H1 (cell line): ENCODE data around the gene COL8A1. TPM values are rescaled to one million over a fixed set of nuclear protein-coding genes. Genes with fewer than 3 reads are reported as not detected.

Source experiments
- CTCF ChIA-PET: fragments of 300-600 bp; sonication (Branson Sonifier 250); formaldehyde crosslinking; loops from one replicate; lab custom pipeline; 2021; ENCODE audit not compliant: partially characterized antibody; lab: Charles Lee
- POLR2A ChIA-PET: fragments of 300-600 bp; sonication (Branson Sonifier 250); formaldehyde crosslinking; loops from one replicate; lab custom pipeline; 2021; ENCODE audit warnings: inconsistent platforms; ENCODE audit not compliant: partially characterized antibody; lab: Charles Lee
- DNase-seq, 2 experiments: peaks; one replicate each; pipeline versions ENCODE4 v3.0.0 to v3.0.0-alpha.2; 2010 to 2022; ENCODE audit warnings: low spot score in 2 of 2, low read depth in 1 of 2, mixed read lengths in 1 of 2
- FAIRE-seq: peaks from 2 replicates; lab custom pipeline; 2011; peaks lifted over from hg19 to GRCh38; lab: Jason Lieb, UNC
- H2AFZ ChIP-seq: 2 replicates; pipeline ENCODE4 v1.8.1; 2012; ENCODE audit warnings: low read length, inconsistent platforms
- H2AK5ac ChIP-seq: 2 replicates; pipeline ENCODE4 v1.6.1; 2013; ENCODE audit warnings: low read depth, low read length
- H2BK120ac ChIP-seq: replicated peaks from 2 replicates; pipeline ENCODE3; 2013; ENCODE audit warnings: low read depth, low read length, inconsistent platforms
- H2BK12ac ChIP-seq: 2 replicates; pipeline ENCODE4 v1.6.1; 2013; ENCODE audit warnings: low read depth, low read length
- H2BK15ac ChIP-seq: 2 replicates; pipeline ENCODE4 v1.6.1; 2013; ENCODE audit warnings: low read length
- H2BK20ac ChIP-seq: 2 replicates; pipeline ENCODE4 v1.6.1; 2013; ENCODE audit warnings: low read length
- H2BK5ac ChIP-seq: 2 replicates; pipeline ENCODE4 v1.6.1; 2013; ENCODE audit warnings: low read depth, low read length
- H3K14ac ChIP-seq: 2 replicates; pipeline ENCODE4 v1.6.1; 2013; ENCODE audit warnings: inconsistent platforms; ENCODE audit not compliant: insufficient read length
- H3K18ac ChIP-seq: 2 replicates; pipeline ENCODE4 v1.6.1; 2013; ENCODE audit warnings: low read length; ENCODE audit errors: extremely low read depth
- H3K23ac ChIP-seq: 2 replicates; pipeline ENCODE4 v1.6.1; 2013; ENCODE audit warnings: inconsistent platforms; ENCODE audit not compliant: insufficient read length
- H3K23me2 ChIP-seq: 2 replicates; pipeline ENCODE4 v1.6.1; 2013; ENCODE audit warnings: low read depth, low read length
- H3K27ac ChIP-seq: 2 replicates; pipeline ENCODE4 v1.6.1; 2011; ENCODE audit warnings: low read depth, low read length, inconsistent platforms
- H3K27me3 ChIP-seq, 4 experiments: replicated peaks in 1 of 4; 1 replicate in 1 of 4; 2 replicates in 3 of 4; pipeline versions ENCODE4 v1.6.1 to v1.8.1; 2011 to 2013; ENCODE audit warnings: low read length in 3 of 4, mild to moderate bottlenecking in 3 of 4, inconsistent platforms in 2 of 4, mixed read lengths in 2 of 4, moderate library complexity in 1 of 4; ENCODE audit not compliant: control insufficient read depth in 3 of 4, insufficient read depth in 3 of 4; ENCODE audit errors: extremely low read depth in 1 of 4
- H3K36me3 ChIP-seq, 4 experiments: 2 replicates each; pipeline versions ENCODE4 v1.6.1 to v1.8.1; 2011 to 2013; ENCODE audit warnings: mild to moderate bottlenecking in 4 of 4, low read length in 3 of 4, moderate library complexity in 2 of 4, control low read depth in 1 of 4, inconsistent platforms in 1 of 4; ENCODE audit not compliant: insufficient read depth in 4 of 4, control insufficient read depth in 2 of 4
- H3K4ac ChIP-seq: replicated peaks from 2 replicates; pipeline ENCODE3; 2013; ENCODE audit warnings: low read length, low read depth, mixed read lengths, inconsistent platforms; ENCODE audit not compliant: insufficient read length
- H3K4me1 ChIP-seq, 4 experiments: replicated peaks in 1 of 4; 1 replicate in 1 of 4; 2 replicates in 3 of 4; pipeline versions ENCODE4 v1.6.1 to v1.8.1; 2011 to 2013; ENCODE audit warnings: low read length in 3 of 4, inconsistent platforms in 2 of 4, mixed read lengths in 1 of 4; ENCODE audit not compliant: insufficient read depth in 4 of 4, control insufficient read depth in 3 of 4
- H3K4me2 ChIP-seq, 2 experiments: 2 replicates each; pipeline versions ENCODE4 v1.6.1 to v1.8.1; 2011 to 2013; ENCODE audit warnings: low read depth in 2 of 2, low read length in 2 of 2, control low read depth in 1 of 2, inconsistent platforms in 1 of 2, mild to moderate bottlenecking in 1 of 2; ENCODE audit not compliant: insufficient read depth in 1 of 2
- H3K4me3 ChIP-seq, 4 experiments: fragments of 200-600, 300-600 bp in 1 of 4; sonication (generic), shearing (Covaris generic), sonication (Bioruptor Twin) in 1 of 4; 2 replicates each; pipeline versions ENCODE4 v1.5.1 to v1.8.1; 2011 to 2016; ENCODE audit warnings: low read length in 4 of 4, low read depth in 3 of 4, control low read depth in 2 of 4, inconsistent platforms in 2 of 4, mild to moderate bottlenecking in 2 of 4, mixed read lengths in 1 of 4, moderate library complexity in 1 of 4; ENCODE audit not compliant: insufficient read depth in 2 of 4; ENCODE audit errors: extremely low read depth in 1 of 4
- H3K56ac ChIP-seq: replicated peaks from 2 replicates; pipeline ENCODE3; 2013; ENCODE audit warnings: low read depth, mild to moderate bottlenecking, mixed read lengths, low read length, inconsistent platforms; ENCODE audit not compliant: insufficient read length
- H3K79me1 ChIP-seq: 2 replicates; pipeline ENCODE4 v1.6.1; 2013; ENCODE audit warnings: low read depth, low read length, control low read depth
- H3K79me2 ChIP-seq, 2 experiments: 2 replicates each; pipeline versions ENCODE4 v1.6.1 to v1.8.1; 2012 to 2013; ENCODE audit warnings: low read length in 2 of 2, mild to moderate bottlenecking in 2 of 2, inconsistent platforms in 1 of 2; ENCODE audit not compliant: insufficient read depth in 2 of 2, control insufficient read depth in 1 of 2
- H3K9ac ChIP-seq, 4 experiments: replicated peaks in 1 of 4; 1 replicate in 1 of 4; 2 replicates in 3 of 4; pipeline versions ENCODE4 v1.6.1 to v1.8.1; 2011 to 2013; ENCODE audit warnings: low read depth in 3 of 4, low read length in 3 of 4, control low read depth in 2 of 4, mild to moderate bottlenecking in 2 of 4, moderate library complexity in 2 of 4, inconsistent platforms in 1 of 4; ENCODE audit errors: extremely low read depth in 1 of 4
- H3K9me3 ChIP-seq, 2 experiments: 2 replicates each; pipeline versions ENCODE4 v1.6.1 to v1.8.1; 2012 to 2013; ENCODE audit warnings: mild to moderate bottlenecking in 2 of 2, moderate library complexity in 2 of 2, control low read depth in 1 of 2, inconsistent platforms in 1 of 2, low read depth in 1 of 2, low read length in 1 of 2, mixed read lengths in 1 of 2; ENCODE audit not compliant: insufficient read depth in 2 of 2
- H4K20me1 ChIP-seq, 2 experiments: replicated peaks in 1 of 2; 2 replicates each; pipeline versions ENCODE3 to v1.8.1; 2011 to 2013; ENCODE audit warnings: inconsistent platforms in 2 of 2, low read length in 2 of 2, mild to moderate bottlenecking in 1 of 2; ENCODE audit not compliant: insufficient read depth in 2 of 2, control insufficient read depth in 1 of 2
- H4K5ac ChIP-seq: 2 replicates; pipeline ENCODE4 v1.6.1; 2013; ENCODE audit warnings: low read length, low read depth, mixed read lengths, inconsistent platforms; ENCODE audit not compliant: insufficient read length
- H4K8ac ChIP-seq: 2 replicates; pipeline ENCODE4 v1.8.0; 2013; ENCODE audit warnings: mild to moderate bottlenecking, moderate library complexity, low read length, inconsistent platforms; ENCODE audit not compliant: insufficient read depth; ENCODE audit errors: extremely low read depth
- H4K91ac ChIP-seq: replicated peaks from 2 replicates; pipeline ENCODE3; 2013; ENCODE audit warnings: low read length, mixed read lengths, inconsistent platforms; ENCODE audit not compliant: insufficient read length
- CHD1 ChIP-seq: IDR thresholded peaks from 2 replicates; pipeline ENCODE4 v1.6.1; 2012; ENCODE audit warnings: low read depth, low read length, improper control_type of control experiment
- EP300 ChIP-seq, 2 experiments: IDR thresholded peaks; 1 replicate in 1 of 2; 2 replicates in 1 of 2; pipeline ENCODE4 v1.6.1; 2011 to 2012; ENCODE audit warnings: low read depth in 2 of 2, low read length in 2 of 2, mild to moderate bottlenecking in 2 of 2, borderline replicate concordance in 1 of 2, inconsistent platforms in 1 of 2, moderate library complexity in 1 of 2
- GABPA ChIP-seq: IDR thresholded peaks from 2 replicates; pipeline ENCODE4 v1.6.1; 2011; ENCODE audit warnings: mild to moderate bottlenecking, low read length, moderate library complexity, borderline replicate concordance; ENCODE audit not compliant: insufficient read depth
- HDAC2 ChIP-seq, 2 experiments: fragments of 300-600 bp in 1 of 2; sonication (generic) in 1 of 2; IDR thresholded peaks; 2 replicates each; pipeline ENCODE4 v1.6.1; 2011 to 2012; ENCODE audit warnings: low read depth in 2 of 2, low read length in 2 of 2, mild to moderate bottlenecking in 2 of 2, moderate library complexity in 2 of 2, borderline replicate concordance in 1 of 2, inconsistent platforms in 1 of 2
- KDM1A ChIP-seq: fragments of 200-600, 300-600 bp; sonication (generic); IDR thresholded peaks from 2 replicates; pipeline ENCODE4 v1.7.1; 2016; ENCODE audit warnings: mild to moderate bottlenecking, low read length, borderline replicate concordance
- NRF1 ChIP-seq: IDR thresholded peaks from 2 replicates; pipeline ENCODE4 v1.6.1; 2011; ENCODE audit warnings: mild to moderate bottlenecking, low read depth, low read length, improper control_type of control experiment
- POLR2AphosphoS5 ChIP-seq: IDR thresholded peaks from 2 replicates; pipeline ENCODE4 v1.6.1; 2011; ENCODE audit warnings: low read depth, low read length
- RXRA ChIP-seq: IDR thresholded peaks from 2 replicates; pipeline ENCODE4 v1.6.1; 2011; ENCODE audit warnings: low read depth, mild to moderate bottlenecking, low read length, moderate library complexity; ENCODE audit not compliant: insufficient read depth
- SP1 ChIP-seq: IDR thresholded peaks from 2 replicates; pipeline ENCODE4 v1.6.1; 2011; ENCODE audit warnings: low read depth, low read length
- SP4 ChIP-seq: IDR thresholded peaks from 2 replicates; pipeline ENCODE4 v1.6.1; 2012; ENCODE audit warnings: low read length, inconsistent platforms
- TAF7 ChIP-seq: optimal IDR thresholded peaks from 2 replicates; pipeline ENCODE3; 2011; ENCODE audit warnings: low read depth, mild to moderate bottlenecking, inconsistent platforms, low read length, moderate library complexity, borderline replicate concordance
- ZNF274 ChIP-seq: IDR thresholded peaks from 2 replicates; pipeline ENCODE4 v1.7.0; 2012; ENCODE audit warnings: low read length, borderline replicate concordance; ENCODE audit errors: extremely low read depth
- WGBS, 2 experiments: shearing (Covaris generic) in 1 of 2; methylation state at CpG; one replicate each; pipeline versions ENCODE4 v1.1.6 to v1.1.7; 2013 to 2015; ENCODE audit warnings: low lambda C conversion rate in 2 of 2, mixed read lengths in 2 of 2, inconsistent platforms in 1 of 2, low coverage in 1 of 2, missing lambda C conversion rate in 1 of 2; ENCODE audit not compliant: insufficient replicate concordance in 2 of 2, insufficient coverage in 1 of 2, insufficient read length in 1 of 2; ENCODE audit errors: extremely low coverage in 1 of 2, missing lambda C conversion rate in 1 of 2; 5-methylcytosine and 5-hydroxymethylcytosine counted together
- polyA plus RNA-seq, 7 experiments: library from polyadenylated mRNA; depleted of rRNA in 3 of 7; stranded (reverse) in 5 of 7; unstranded in 2 of 7; fragments of >200 nt in 5 of 7; fragments of 200-250 nt in 2 of 7; gene quantifications; 1 replicate in 5 of 7; 2 replicates in 1 of 7; 4 replicates in 1 of 7; pipeline versions ENCODE4 v1.2.1 to v1.2.3, GENCODE V29; 2011 to 2013; ENCODE audit warnings: missing spikeins in 2 of 7, mixed read lengths in 2 of 7
- total RNA-seq: library from RNA; stranded (reverse); fragmentation: NEBNext Ultra II Directional; extraction: Animal tissue kit (Norgen Biotek cat#: 25700); gene quantifications from 2 replicates; pipeline ENCODE4 v1.2.1, GENCODE V29; 2021

Gene COL8A1
- total and polyA plus RNA-seq, 2 of the 8 experiments (the other 6 are each of a cell fraction or from before 2014, with no cell fraction given), result 0.21 to 1.2 TPM

- H2BK5ac ChIP-seq, result no peak overlapping the region
- H3K9me3 ChIP-seq, result no peaks in the 10 kb centered on the region
- H3K4me3 ChIP-seq, result no peak overlapping the region
- H3K79me2 ChIP-seq, result no peaks in the 10 kb centered on the region
- no peaks in the 10 kb centered on the region for H4K20me1 ChIP-seq
- TF ChIP-seq NRF1 (no peak), GABPA (no peak), TAF7 (no peak), CHD1 (no peak), HDAC2 (IDR thresholded peaks at IDR 0.05; ENCODE audit: borderline replicate concordance in 1 of 2, low read depth in 2 of 2, low read length in 2 of 2) (no peak), KDM1A (no peak), ZNF274 (no peak), RXRA (no peak), POLR2AphosphoS5 (no peak), SP1 (no peak), SP4 (no peak), EP300 (IDR thresholded peaks at IDR 0.05; ENCODE audit: borderline replicate concordance in 1 of 2, low read depth in 2 of 2, low read length in 2 of 2) (no peak)
- FAIRE-seq, result no peak
- no peaks in the 10 kb centered on the region for H3K36me3 ChIP-seq
- H2BK12ac ChIP-seq, result no peak overlapping the region
- no peak overlapping the region for H2AK5ac ChIP-seq
- no peak overlapping the region for H3K14ac ChIP-seq
- H3K56ac ChIP-seq, result no peak overlapping the region
- DNase-seq, result no peak
- peaks cover 10% of the 10 kb centered on the region for H3K23me2 ChIP-seq
- H3K27me3 ChIP-seq, result peaks cover 0 to 28% (median 20%) of the 10 kb centered on the region in 4 experiments; a peak in 6 of 7 replicates
- no peak overlapping the region for H2BK20ac ChIP-seq
- no peaks in the 10 kb centered on the region for H3K79me1 ChIP-seq
- no peak overlapping the region for H2BK15ac ChIP-seq
- no peak overlapping the region for H2AFZ ChIP-seq
- no peak overlapping the region for H3K4me2 ChIP-seq
- POLR2A ChIA-PET, result no interaction called here
- no peak overlapping the region for H3K9ac ChIP-seq
- H3K4ac ChIP-seq, result no peak overlapping the region
- peaks cover 2 to 19% (median 10%) of the 10 kb centered on the region in 4 experiments; a peak in 6 of 7 replicates for H3K4me1 ChIP-seq
- no peak overlapping the region for H4K8ac ChIP-seq
- H4K5ac ChIP-seq, result no peak overlapping the region
- no peak overlapping the region for H3K18ac ChIP-seq
- no peak overlapping the region for H4K91ac ChIP-seq
- H2BK120ac ChIP-seq, result no peak overlapping the region
- 89% methylated on average over 1 of the region's 1 CpG; no CpG with 5 or more reads in 1 of the 2 experiments for WGBS, 2 experiments
- no peak overlapping the region for H3K23ac ChIP-seq
- no peak overlapping the region for H3K27ac ChIP-seq
- CTCF ChIA-PET, result interaction anchor here (1.4 to 3.9 kb wide), 2 partner anchors 11 to 23 kb away, joined by 4 to 21 read pairs; no protein-coding TSS in a partner anchor
Observed at GRCh38 chr3:99635348-99635747, 3.0 kb upstream of the COL8A1 start.
